Subcutaneous adipose tissue (tissue), 4 donors: ENCODE results near the gene METTL18. TPM values are rescaled to one million over a fixed set of nuclear protein-coding genes. Genes with fewer than 3 reads are reported as not detected.

Experiments
- CTCF ChIP-seq: fragments of 450-650 bp; IDR thresholded peaks from one replicate; pipeline ENCODE4 v1.5.1; 2016; ENCODE audit warnings: low read depth, mild to moderate bottlenecking, control low read depth, antibody characterized with exemption, moderate library complexity
- total RNA-seq, 4 donors: library from RNA; depleted of rRNA; stranded (reverse); fragments of >200 nt; gene quantifications; one replicate each; pipeline ENCODE4 v1.1.0, GENCODE V29; 2016

The METTL18 gene
- total RNA-seq, 4 donors from 2014 or later = 3.6 to 6.2 (median 5.1) TPM

- no peak for TF ChIP-seq CTCF
Observed at GRCh38 chr1:169802888-169803287, 8.2 kb upstream of the METTL18 start.

GRCh38 chr1:169797281-169797680 is 2.6 kb upstream of the METTL18 start:
- no peak for TF ChIP-seq CTCF

GRCh38 chr1:169796274-169796810 is 1.6 kb upstream of the METTL18 start:
- TF ChIP-seq CTCF = no peak

- TF ChIP-seq CTCF = no peak
Observed at GRCh38 chr1:169795687-169796086, 980 bp upstream of the METTL18 start.

GRCh38 chr1:169793730-169794129 is 977 bp downstream of the METTL18 start:
- TF ChIP-seq CTCF = no peak

GRCh38 chr1:169788402-169788801 is 6.3 kb downstream of the METTL18 start:
- no peak for TF ChIP-seq CTCF

- no peak for TF ChIP-seq CTCF
Observed at GRCh38 chr1:169786974-169787373, 7.7 kb downstream of the METTL18 start.
